ENCODE results near the gene HK3. TPM values are rescaled to one million over a fixed set of nuclear protein-coding genes. Genes with fewer than 3 reads are reported as not detected.

Gene HK3
- polyA plus RNA-seq, 1 donor, result 0.82 TPM

- no peak for DNase-seq (ENCODE audit: low read depth)
Observed at GRCh38 chr5:176869501-176870109, 29.5 kb downstream of the HK3 start.

GRCh38 chr5:176868731-176869130, 30.4 kb downstream of the HK3 start:
- no peak for DNase-seq (ENCODE audit: low read depth)

GRCh38 chr5:176868126-176868525, 31.0 kb downstream of the HK3 start:
- no peak for DNase-seq (ENCODE audit: low read depth)

GRCh38 chr5:176866707-176867310, 32.3 kb downstream of the HK3 start:
- DNase-seq (ENCODE audit: low read depth), result no peak

- no peak for DNase-seq (ENCODE audit: low read depth)
Observed at GRCh38 chr5:176865964-176866363, 33.2 kb downstream of the HK3 start.

- no peak for DNase-seq (ENCODE audit: low read depth)
Observed at GRCh38 chr5:176864755-176865154, 34.4 kb downstream of the HK3 start.

GRCh38 chr5:176863765-176864098, 35.4 kb downstream of the HK3 start:
- DNase-seq (ENCODE audit: low read depth), result no peak

- no peak for DNase-seq (ENCODE audit: low read depth)
Observed at GRCh38 chr5:176863041-176863764, 35.9 kb downstream of the HK3 start.

GRCh38 chr5:176862330-176862995, 36.7 kb downstream of the HK3 start:
- no peak for DNase-seq (ENCODE audit: low read depth)

- DNase-seq (ENCODE audit: low read depth), result no peak
Observed at GRCh38 chr5:176861276-176861675, 37.9 kb downstream of the HK3 start.

- no peak for DNase-seq (ENCODE audit: low read depth)
Observed at GRCh38 chr5:176860381-176860780, 38.8 kb downstream of the HK3 start.

- DNase-seq (ENCODE audit: low read depth), result no peak
Observed at GRCh38 chr5:176859916-176860315, 39.2 kb downstream of the HK3 start.

- no peak for DNase-seq (ENCODE audit: low read depth)
Observed at GRCh38 chr5:176857894-176858273, 41.3 kb downstream of the HK3 start.

- DNase-seq (ENCODE audit: low read depth), result no peak
Observed at GRCh38 chr5:176857216-176857893, 41.8 kb downstream of the HK3 start.

GRCh38 chr5:176856746-176857145, 42.4 kb downstream of the HK3 start:
- DNase-seq (ENCODE audit: low read depth), result no peak

GRCh38 chr5:176855598-176855997, 43.5 kb downstream of the HK3 start:
- no peak for DNase-seq (ENCODE audit: low read depth)

GRCh38 chr5:176854164-176854563, 45.0 kb downstream of the HK3 start:
- DNase-seq (ENCODE audit: low read depth), result no peak

GRCh38 chr5:176853151-176853778, 45.9 kb downstream of the HK3 start:
- DNase-seq (ENCODE audit: low read depth), result no peak

- DNase-seq (ENCODE audit: low read depth), result no peak
Observed at GRCh38 chr5:176851871-176852658, 47.1 kb downstream of the HK3 start.

- DNase-seq (ENCODE audit: low read depth), result no peak
Observed at GRCh38 chr5:176851380-176851779, 47.8 kb downstream of the HK3 start.

Measured in forelimb muscle (tissue), 1 donor.